ENCODE measurements around the gene ENOX1. TPM values are rescaled to one million over a fixed set of nuclear protein-coding genes. Genes with fewer than 3 reads are reported as not detected.

Gene ENOX1
- total and polyA plus RNA-seq, 2 of the 8 experiments (the other 6 are each of a cell fraction or from before 2014, with no cell fraction given) = 0.23 to 0.37 TPM

- TF ChIP-seq CHD1 (IDR thresholded peaks at IDR 0.05; ENCODE audit: low read depth, low read length) (no peak), EZH2 (IDR thresholded peaks at IDR 0.05; ENCODE audit: low read depth, low read length, severe bottlenecking) (no peak), E2F6 (IDR thresholded peaks at IDR 0.05) (no peak), TAF1 (IDR thresholded peaks at IDR 0.05; ENCODE audit: low read depth, low read length) (no peak), SP1 (IDR thresholded peaks at IDR 0.05; ENCODE audit: low read depth, low read length) (no peak), MAFK (IDR thresholded peaks at IDR 0.05; ENCODE audit: low read depth, low read length) (no peak), CREB1 (IDR thresholded peaks at IDR 0.05) (no peak), CEBPB (IDR thresholded peaks at IDR 0.05; ENCODE audit: low read depth, low read length) (no peak), GTF2F1 (IDR thresholded peaks at IDR 0.05; ENCODE audit: borderline replicate concordance, low read depth, low read length) (no peak), KDM4A (IDR thresholded peaks at IDR 0.05; ENCODE audit: low read depth, low read length, severe bottlenecking) (no peak)
- DNase-seq (ENCODE audit: low read depth in 1 of 2, low spot score in 2 of 2) = no peak
- Histone ChIP-seq H2BK15ac (ENCODE audit: low read length) (no peak overlapping the region), H3K4me1 (replicated peaks in 1 of 4; ENCODE audit: control insufficient read depth in 3 of 4, insufficient read depth in 4 of 4, low read length in 3 of 4) (peaks cover 4 to 8% (median 7%) of the 10 kb centered on the region in 4 experiments; a peak in 5 of 7 replicates), H4K20me1 (replicated peaks in 1 of 2; ENCODE audit: control insufficient read depth in 1 of 2, insufficient read depth in 2 of 2, low read length in 2 of 2) (no peaks in the 10 kb centered on the region), H3K23me2 (ENCODE audit: low read depth, low read length) (no peaks in the 10 kb centered on the region), H3K9ac (replicated peaks in 1 of 4; ENCODE audit: extremely low read depth in 1 of 4, low read depth in 3 of 4, low read length in 3 of 4) (no peak overlapping the region), H3K4me2 (ENCODE audit: insufficient read depth in 1 of 2, low read depth in 2 of 2, low read length in 2 of 2) (no peak overlapping the region), H2BK5ac (ENCODE audit: low read depth, low read length) (no peak overlapping the region), H3K14ac (ENCODE audit: insufficient read length) (no peak overlapping the region), H2BK120ac (replicated peaks; ENCODE audit: low read depth, low read length) (no peak overlapping the region), H3K27me3 (replicated peaks in 1 of 4; ENCODE audit: control insufficient read depth in 3 of 4, extremely low read depth in 1 of 4, insufficient read depth in 3 of 4, low read length in 3 of 4) (no peaks in the 10 kb centered on the region), H2AK5ac (ENCODE audit: low read depth, low read length) (no peak overlapping the region), H4K91ac (replicated peaks; ENCODE audit: insufficient read length, low read length) (no peak overlapping the region), H3K36me3 (ENCODE audit: control insufficient read depth in 2 of 4, insufficient read depth in 4 of 4, low read length in 3 of 4) (no peaks in the 10 kb centered on the region), H2AFZ (ENCODE audit: low read length) (no peak overlapping the region), H3K4ac (replicated peaks; ENCODE audit: insufficient read length, low read depth, low read length) (no peak overlapping the region), H3K23ac (ENCODE audit: insufficient read length) (no peak overlapping the region), H3K79me1 (ENCODE audit: low read depth, low read length) (no peaks in the 10 kb centered on the region), H3K18ac (ENCODE audit: extremely low read depth, low read length) (no peak overlapping the region), H3K27ac (ENCODE audit: low read depth, low read length) (no peak overlapping the region), H3K79me2 (ENCODE audit: control insufficient read depth in 1 of 2, insufficient read depth in 2 of 2, low read length in 2 of 2) (no peaks in the 10 kb centered on the region), H3K4me3 (ENCODE audit: extremely low read depth in 1 of 4, insufficient read depth in 2 of 4, low read depth in 3 of 4, low read length in 4 of 4) (no peak overlapping the region), H3K9me3 (ENCODE audit: insufficient read depth in 2 of 2, low read depth in 1 of 2, low read length in 1 of 2) (peaks cover 0 to 2% of the 10 kb centered on the region in 2 experiments; a peak in 1 of 4 replicates), H4K8ac (ENCODE audit: extremely low read depth, insufficient read depth, low read length) (no peak overlapping the region), H4K5ac (ENCODE audit: insufficient read length, low read depth, low read length) (no peak overlapping the region), H2BK20ac (ENCODE audit: low read length) (no peak overlapping the region), H2BK12ac (ENCODE audit: low read depth, low read length) (no peak overlapping the region), H3K56ac (replicated peaks; ENCODE audit: insufficient read length, low read depth, low read length) (no peak overlapping the region)
- CTCF ChIA-PET (ENCODE audit: partially characterized antibody) = interaction anchor here (0.6 kb wide), 2 partner anchors 268 to 449 kb away, joined by 3 read pairs; no protein-coding TSS in a partner anchor
- FAIRE-seq = no peak
- POLR2A ChIA-PET (ENCODE audit: partially characterized antibody) = no interaction called here
These were observed 364.7 kb downstream of the ENOX1 start for GRCh38 chr13:43422116-43422515.

Data from H1 (cell line).